Cortex of kidney (tissue), 1 donor: ENCODE results near the gene TMEM50A.
"Not testable (repeated sequence)": the region's sequence is repeated elsewhere in the genome, so short reads cannot be mapped to it uniquely, and the experiment has no call there.

Source experiments
- DNase-seq: peaks from one replicate; lab custom pipeline; 2025; lab: John Stamatoyannopoulos, UW

Gene TMEM50A

DNA sequence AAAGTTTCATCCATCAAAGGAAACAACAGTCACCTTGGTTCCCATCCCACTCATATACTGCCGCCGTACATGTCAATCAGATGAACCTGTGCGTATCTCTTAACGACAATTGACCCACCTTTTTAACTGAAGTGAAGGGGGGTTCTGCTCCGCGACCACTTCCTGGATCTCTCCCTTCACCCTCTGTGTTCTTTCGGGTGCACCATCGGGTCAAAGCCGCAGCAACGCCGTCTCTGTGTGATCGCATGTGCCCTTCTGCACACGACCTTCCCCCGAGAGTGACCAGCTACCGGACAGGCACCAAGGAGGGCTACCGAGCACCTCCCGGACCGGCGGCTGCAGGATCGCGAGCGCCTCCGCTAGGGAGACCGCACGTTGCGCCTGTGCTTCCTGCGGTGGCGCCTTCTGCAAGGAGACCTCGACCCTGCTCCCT is 1.2 kb upstream of the TMEM50A start:
- DNase-seq, result not testable (repeated sequence)

DNA sequence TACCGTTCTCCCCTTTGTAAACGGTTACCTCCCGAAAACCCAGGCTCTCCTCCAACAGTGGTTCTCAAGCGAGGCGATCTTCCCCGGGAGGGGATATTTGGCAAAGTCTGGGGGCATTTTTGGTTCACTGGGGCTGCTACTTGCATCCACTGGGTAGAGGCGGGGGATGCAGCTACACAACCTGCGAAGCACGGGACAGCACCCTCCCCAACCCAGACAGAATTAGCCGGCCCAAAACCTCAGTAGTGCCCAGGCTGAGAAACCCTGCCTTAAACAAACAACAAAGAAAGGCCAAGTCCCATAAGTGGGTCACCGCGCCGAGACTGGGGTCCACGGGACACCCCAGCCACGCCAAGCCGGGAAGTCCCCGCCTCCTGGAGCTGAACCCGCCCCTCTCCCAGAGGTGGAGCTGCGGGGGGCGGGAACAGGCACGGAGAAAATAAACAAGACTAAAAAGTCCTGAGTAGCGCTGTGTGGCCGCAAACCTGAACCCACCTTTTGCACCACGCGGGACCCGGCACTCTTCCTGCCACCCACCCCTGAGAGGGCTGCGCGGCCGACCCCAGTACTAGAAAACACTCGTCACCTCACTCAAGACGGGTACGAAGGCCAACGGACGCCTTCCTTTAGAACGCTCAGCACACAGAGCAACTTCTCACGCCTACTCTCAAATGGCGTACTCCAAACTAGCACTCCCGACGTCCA is 499 bp upstream of the TMEM50A start:
- not testable (repeated sequence) for DNase-seq

GRCh38 chr1:25338986-25339385 is 852 bp downstream of the TMEM50A start:
- no peak for DNase-seq

DNA sequence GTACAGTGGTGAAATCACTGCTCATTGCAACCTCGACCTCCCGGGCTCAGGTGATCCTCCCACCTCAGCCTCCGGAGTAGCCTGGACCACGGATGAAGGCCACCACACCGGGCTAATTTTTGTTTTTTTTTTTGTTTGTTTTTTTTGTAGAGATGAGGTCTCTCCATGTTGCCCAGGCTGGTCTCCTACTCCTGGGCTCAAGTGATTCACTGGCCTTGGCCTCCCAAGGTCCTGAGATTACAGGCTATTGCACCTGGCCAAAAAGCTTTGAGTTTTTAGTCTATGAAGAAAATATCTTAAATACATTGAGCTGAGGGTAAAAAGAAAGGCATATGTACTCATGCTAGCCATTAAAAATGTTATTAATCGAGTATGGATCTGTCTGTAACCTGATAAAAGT is 3.6 kb downstream of the TMEM50A start:
- no peak for DNase-seq

DNA sequence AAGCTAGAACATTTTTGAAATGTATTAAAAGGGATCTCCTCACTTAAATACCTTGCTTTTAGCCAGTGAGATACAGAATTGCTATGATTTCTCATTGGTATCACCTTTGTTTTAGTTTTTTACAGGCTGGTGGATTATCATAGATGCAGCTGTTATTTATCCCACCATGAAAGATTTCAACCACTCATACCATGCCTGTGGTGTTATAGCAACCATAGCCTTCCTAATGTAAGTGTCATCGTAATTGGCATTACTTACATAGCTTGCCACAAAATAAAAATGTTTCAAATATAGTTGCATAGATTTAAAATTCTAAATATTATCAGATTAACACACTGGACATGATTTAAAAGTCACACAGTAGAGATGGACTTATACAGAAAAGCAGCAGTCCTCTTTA is 4.7 kb downstream of the TMEM50A start:
- DNase-seq, result no peak

DNA sequence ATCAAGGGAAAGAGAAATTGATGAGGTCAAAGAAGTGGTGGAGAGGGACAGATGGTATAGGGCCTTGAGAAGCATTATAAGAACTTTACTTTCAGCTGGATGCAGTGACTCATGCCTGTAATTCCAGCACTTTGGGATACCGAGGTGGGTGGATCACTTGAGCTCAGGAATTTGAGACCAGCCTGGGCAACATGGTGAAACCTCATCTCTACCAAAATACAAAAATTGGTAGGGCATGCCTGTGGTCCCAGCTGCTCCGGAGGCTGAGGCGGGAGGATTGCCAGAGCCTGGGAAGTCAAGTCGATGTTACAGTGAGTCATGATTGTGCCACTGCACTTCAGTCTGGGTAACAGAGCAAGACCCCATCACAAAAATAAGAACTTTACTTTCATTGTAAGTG is 5.7 kb downstream of the TMEM50A start:
- DNase-seq, result no peak

DNA sequence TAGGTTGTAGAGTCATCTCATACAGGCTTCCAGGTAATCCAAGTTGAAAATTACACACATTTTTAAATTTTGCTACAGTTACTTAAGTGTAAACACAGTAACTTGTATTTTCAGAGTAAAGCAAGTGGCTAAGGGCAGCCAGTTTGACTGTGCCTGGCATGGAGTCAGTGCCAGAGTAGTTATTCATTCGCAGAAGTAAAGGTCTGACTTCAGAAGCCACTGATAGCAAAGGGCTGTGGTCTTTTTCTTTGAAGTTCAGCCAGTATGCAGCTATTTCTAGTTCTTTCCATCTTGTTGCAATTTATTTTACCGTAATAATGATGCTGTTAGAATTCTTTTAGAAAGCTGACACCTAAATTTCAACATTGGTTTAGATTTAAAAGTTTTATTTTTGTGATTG is 9.4 kb downstream of the TMEM50A start:
- DNase-seq, result no peak

- DNase-seq, result no peak
These were observed 11.5 kb downstream of the TMEM50A start for GRCh38 chr1:25349606-25350005.

DNA sequence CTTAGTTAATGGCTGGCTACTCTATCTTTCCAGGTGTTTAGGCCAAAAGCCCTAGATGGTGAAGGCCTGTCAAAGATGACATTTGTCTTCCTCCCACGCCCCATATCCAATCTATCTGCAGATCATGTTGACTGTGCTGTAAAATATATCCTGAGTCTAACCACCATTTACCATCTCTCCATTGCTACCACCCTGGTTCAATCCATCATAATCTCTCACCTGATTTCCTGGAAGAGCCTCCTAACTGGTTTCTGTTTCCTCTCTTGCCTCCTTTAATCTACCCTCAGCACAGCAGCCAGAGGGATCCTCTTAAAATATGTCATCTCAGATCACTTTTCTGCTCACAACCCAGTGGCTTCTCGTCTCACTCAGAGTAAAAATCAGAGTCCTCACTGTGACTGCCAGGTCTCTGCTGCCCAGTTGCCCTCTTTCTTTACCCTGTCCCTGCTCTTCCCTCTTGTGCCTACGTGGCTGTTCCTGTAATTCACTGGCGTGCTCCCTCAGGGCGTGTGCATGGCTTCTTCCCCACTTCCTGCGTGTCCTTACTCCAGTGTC is 17.8 kb downstream of the TMEM50A start:
- no peak for DNase-seq

- no peak for DNase-seq
These were observed 18.3 kb downstream of the TMEM50A start for GRCh38 chr1:25356441-25356840.

- DNase-seq, result no peak
These were observed 18.7 kb downstream of the TMEM50A start for GRCh38 chr1:25356848-25357247.

DNA sequence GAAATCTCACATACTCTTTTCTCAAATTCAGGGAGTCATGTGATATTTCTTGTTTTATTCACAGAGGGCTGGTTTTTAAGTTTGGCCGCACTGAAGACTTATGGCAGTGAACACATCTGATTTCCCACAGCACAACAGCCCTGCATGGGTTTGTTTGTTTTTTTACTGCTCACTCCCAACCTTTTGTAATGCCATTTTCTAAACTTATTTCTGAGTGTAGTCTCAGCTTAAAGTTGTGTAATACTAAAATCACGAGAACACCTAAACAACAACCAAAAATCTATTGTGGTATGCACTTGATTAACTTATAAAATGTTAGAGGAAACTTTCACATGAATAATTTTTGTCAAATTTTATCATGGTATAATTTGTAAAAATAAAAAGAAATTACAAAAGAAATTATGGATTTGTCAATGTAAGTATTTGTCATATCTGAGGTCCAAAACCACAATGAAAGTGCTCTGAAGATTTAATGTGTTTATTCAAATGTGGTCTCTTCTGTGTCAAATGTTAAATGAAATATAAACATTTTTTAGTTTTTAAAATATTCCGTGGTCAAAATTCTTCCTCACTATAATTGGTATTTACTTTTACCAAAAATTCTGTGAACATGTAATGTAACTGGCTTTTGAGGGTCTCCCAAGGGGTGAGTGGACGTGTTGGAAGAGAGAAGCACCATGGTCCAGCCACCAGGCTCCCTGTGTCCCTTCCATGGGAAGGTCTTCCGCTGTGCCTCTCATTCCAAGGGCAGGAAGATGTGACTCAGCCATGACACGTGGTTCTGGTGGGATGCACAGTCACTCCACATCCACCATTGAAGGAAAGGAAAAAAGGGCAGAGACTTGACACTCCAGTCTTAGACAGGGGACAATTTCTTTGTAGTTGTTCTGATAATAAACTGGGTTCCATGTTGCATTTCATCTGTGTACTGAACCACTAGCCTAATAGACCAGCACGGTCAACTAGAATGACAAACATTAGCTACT is 22.8 kb downstream of the TMEM50A start:
- DNase-seq, result no peak

DNA sequence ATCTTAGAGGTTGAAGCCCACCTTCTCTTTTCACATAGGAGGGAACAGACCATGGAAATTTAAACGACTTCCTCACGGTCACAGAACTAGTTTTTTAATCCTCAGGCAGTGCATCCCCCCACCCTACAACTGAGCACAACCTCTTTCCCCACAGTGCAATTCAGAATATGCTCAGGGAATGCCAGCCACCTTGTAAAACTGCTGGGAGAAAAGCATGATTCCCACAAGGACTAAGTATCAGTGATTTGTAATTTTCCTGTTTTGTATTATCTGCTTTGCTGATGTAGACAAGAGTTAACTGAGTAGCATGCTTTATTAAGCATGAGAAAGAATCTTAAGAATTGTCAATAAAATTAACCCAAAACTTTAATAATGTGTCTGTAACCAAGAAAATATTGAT is 23.8 kb downstream of the TMEM50A start:
- DNase-seq, result no peak

GRCh38 chr1:25362634-25363559 is 24.8 kb downstream of the TMEM50A start:
- DNase-seq, result not testable (repeated sequence)

DNA sequence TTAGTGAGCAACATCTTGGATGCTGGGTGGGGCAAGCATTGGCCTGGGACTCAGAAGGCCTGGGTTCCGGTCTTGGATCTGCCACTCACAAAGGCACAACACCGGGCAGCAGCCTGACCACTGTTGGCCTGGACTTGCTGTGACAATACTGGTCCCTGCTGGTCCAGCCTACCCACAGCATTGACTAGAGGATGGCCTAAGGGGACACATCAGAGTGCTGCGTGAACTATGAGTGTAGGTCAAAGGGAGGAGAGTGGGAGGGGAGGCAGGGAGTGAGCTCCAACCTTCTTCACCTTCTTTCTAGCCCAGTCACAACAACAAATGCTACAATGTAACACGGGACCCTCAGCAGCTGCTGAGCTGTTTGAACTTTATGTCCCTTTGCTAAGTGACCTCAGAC is 31.1 kb downstream of the TMEM50A start:
- no peak for DNase-seq

DNA sequence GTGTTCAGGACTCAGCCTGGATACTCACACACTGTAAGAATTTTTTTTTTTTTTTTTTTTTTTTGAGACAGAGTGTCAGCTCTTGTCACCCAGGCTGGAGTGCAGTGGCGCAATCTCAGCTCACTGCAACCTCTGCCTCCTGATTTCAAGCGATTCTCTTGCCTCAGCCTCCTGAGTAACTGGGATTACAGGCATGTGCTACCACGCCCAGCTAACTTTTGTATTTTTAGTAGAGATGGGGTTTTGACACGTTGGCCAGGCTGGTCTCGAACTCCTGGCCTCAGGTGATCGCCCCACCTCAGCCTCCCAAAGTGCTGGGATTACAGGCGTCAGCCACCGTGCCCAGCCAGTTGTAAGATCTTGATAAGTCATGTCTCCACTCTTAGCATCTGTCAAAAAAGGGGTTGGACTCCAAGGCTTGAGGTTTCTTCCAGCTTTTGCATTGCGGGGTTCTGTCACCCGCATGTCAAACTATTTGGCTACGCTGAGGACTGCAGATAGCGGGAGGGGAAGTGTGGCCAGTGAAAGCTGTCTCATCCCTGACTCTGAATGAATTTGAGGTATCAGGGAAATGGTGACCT is 31.6 kb downstream of the TMEM50A start:
- DNase-seq, result not testable (repeated sequence)

DNA sequence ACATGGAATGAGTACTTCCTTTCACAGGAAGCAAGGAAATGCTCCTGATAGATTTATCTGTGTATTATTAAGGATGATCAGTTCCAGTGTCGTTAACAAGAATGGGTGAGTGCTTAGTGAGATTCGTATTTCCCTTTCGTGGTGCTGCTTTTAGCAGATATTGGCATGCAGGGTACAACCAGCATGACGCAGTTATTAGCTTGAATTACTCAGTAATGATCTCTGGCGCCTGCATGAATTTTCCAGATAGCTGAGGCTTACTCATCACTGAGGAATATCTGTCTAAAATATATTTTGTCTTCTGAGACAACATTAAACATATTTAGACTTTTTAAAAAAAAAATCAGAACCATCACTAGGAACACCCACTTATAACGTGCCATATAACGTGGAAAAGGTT is 33.6 kb downstream of the TMEM50A start:
- DNase-seq, result not testable (repeated sequence)

DNA sequence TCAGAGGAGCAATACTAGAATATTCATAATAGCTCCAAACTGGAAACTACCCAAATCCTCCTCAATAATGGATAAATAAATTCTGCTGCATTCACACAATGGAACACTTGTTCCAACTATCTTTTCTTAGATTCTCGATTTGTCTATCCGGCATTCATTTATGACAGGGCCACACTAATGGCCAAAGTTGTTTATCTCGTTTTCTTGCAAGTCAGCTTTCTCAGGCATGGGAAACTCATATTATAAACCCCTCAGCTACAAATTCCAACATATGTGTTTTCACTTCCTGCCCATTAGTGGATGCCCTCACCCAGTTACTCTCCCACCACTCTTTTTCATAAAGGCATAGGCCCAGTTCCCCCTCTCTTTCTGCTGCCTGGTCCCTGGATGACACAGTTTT is 40.2 kb downstream of the TMEM50A start:
- DNase-seq, result not testable (repeated sequence)

DNA sequence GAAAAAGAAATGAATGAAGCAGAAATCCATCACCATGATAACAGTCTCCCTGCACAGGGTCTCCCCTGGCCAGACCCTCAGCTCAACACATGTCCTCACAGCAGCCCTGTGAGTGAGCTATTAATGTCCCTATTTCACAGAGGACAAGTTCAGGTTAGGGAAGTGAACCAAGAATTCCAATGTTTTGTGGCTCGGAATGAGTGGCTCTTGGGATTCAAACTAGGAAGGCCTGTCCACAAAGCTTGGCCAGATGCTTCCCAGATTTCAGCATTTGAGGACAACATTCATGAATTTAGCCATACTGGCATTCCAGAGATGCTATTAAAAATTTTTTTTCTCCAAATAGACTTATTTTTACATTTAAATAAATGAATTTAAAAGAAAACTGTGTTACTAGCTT is 44.4 kb downstream of the TMEM50A start:
- not testable (repeated sequence) for DNase-seq

- not testable (repeated sequence) for DNase-seq
These were observed 45.0 kb downstream of the TMEM50A start for GRCh38 chr1:25383090-25383489.

DNA sequence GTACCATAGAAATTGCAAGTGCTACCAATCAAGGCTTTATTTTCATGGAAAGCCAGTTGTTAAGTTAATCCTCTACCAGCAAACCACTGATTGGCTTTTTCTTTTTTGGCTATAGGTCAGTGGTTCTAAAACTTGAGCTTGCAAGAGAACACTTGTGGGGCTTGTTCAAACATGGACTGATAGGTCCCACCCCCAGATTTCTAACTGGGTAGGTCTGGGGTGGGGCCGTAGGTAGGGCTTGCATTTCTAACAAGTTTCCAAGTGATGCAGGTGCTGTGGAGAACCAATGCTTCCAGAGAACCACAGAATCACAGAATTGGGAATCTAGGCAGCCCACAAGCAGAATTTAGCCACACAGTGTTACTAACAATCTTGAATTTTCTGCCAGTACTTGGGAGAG is 45.7 kb downstream of the TMEM50A start:
- DNase-seq, result not testable (repeated sequence)
